Colonic mucosa (tissue), 4 donors: ENCODE measurements around the gene RAB10. TPM values are rescaled to one million over a fixed set of nuclear protein-coding genes. Genes with fewer than 3 reads are reported as not detected.
"Not testable (repeated sequence)": the region's sequence is repeated elsewhere in the genome, so short reads cannot be mapped to it uniquely, and the experiment has no call there.

Experiments
- DNase-seq: peaks from one replicate; pipeline ENCODE4 v3.0.0-alpha.2; 2020
- H3K27ac ChIP-seq: fragments of 200-600 bp; one replicate; pipeline ENCODE4 v1.8.0; 2021
- H3K27me3 ChIP-seq: fragments of 200-600 bp; one replicate; pipeline ENCODE4 v1.8.0; 2021
- H3K36me3 ChIP-seq: fragments of 200-600 bp; one replicate; pipeline ENCODE4 v1.8.0; 2021
- H3K4me1 ChIP-seq: fragments of 200-600 bp; one replicate; pipeline ENCODE4 v1.8.0; 2021; ENCODE audit warnings: mild to moderate bottlenecking
- H3K4me3 ChIP-seq: fragments of 200-600 bp; one replicate; pipeline ENCODE4 v1.8.0; 2021
- H3K9ac ChIP-seq, 2 donors: one replicate each; pipeline ENCODE4 v1.7.0; 2013; ENCODE audit warnings: control low read depth in 2 of 2, low read depth in 2 of 2, low read length in 2 of 2
- H3K9me3 ChIP-seq: fragments of 200-600 bp; one replicate; pipeline ENCODE4 v1.8.0; 2021
- CTCF ChIP-seq: fragments of 200-600 bp; IDR thresholded peaks from one replicate; pipeline ENCODE4 v1.8.0; 2022; ENCODE audit warnings: antibody characterized with exemption, mild to moderate bottlenecking
- intact Hi-C: fragments of 100-400 bp; cut with DNase I; formaldehyde crosslinking; loops from one replicate; pipeline ENCODE4 v1.14.1; 2022
- total RNA-seq, 2 donors: library from RNA; stranded (reverse); fragmentation: NEBNext Ultra II Directional in 1 of 2; extraction: Animal tissue kit (Norgen Biotek cat#: 25700) in 1 of 2; gene quantifications; one replicate each; pipeline ENCODE4 v1.2.1, GENCODE V29; 2021
- donor health status: healthy.
- donor health status: DM: no; HTN: no; CAD: no.
- donor health status: DM: no; HTN: no; CAD: no.

Gene RAB10
- total RNA-seq, 2 donors from 2014 or later, result 195 to 206 TPM

DNA sequence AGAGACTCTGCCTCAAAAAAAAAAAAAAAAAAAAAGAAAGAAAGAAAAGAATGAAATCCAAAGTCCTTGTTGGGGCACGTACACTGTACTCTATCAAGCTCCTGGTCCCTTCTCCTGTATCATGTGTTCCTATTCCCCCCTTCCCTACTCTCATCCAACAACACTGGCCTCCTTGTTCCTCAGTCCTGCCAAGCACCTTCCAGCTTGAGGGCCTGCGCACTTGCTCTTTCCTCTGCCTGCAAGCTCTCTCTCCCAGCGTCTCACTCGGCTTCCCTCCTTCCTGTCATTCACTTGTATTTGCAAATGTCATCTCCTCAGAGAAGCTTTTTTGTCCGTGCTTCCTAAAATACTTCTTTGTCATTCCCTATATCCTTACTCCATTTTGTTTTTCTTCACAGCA lies 40.8 kb upstream of the RAB10 start:
- H3K4me1 ChIP-seq, result no peaks in the 10 kb centered on the region
- H3K9me3 ChIP-seq, result no peaks in the 10 kb centered on the region
- H3K4me3 ChIP-seq, result no peak overlapping the region
- H3K27me3 ChIP-seq, result no peaks in the 10 kb centered on the region
- H3K36me3 ChIP-seq, result no peaks in the 10 kb centered on the region
- H3K9ac ChIP-seq, result no peak overlapping the region
- no peak overlapping the region for H3K27ac ChIP-seq
- no peak for DNase-seq
- intact Hi-C loops, result no loop called here
- no peak for TF ChIP-seq CTCF

- Histone ChIP-seq H3K4me1 (no peaks in the 10 kb centered on the region), H3K9me3 (no peaks in the 10 kb centered on the region), H3K4me3 (no peak overlapping the region), H3K27me3 (no peaks in the 10 kb centered on the region), H3K9ac (no peak overlapping the region), H3K27ac (no peak overlapping the region), H3K36me3 (no peaks in the 10 kb centered on the region)
- TF ChIP-seq CTCF, result no peak
- DNase-seq, result no peak
- intact Hi-C loops, result no loop called here
Observed at GRCh38 chr2:25994509-25994908, 39.4 kb upstream of the RAB10 start.

DNA sequence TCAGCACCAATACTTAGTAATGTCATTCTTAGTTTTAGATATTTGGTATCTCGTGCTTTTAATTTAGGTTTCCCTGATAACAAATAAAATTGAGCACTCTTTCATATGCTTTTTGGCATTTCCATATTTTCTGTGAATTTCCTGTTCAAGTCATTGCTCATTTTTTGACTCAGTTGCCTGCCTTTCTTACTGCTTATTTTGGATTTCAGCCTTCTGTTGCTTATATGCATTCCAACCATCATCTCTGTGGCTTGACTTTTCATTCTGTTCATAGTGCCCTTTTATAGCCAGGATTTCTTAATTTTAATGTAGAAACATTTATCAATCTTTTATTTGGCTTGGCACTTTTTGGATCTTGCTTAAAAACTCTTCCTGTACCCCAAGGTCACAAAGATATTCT lies 37.0 kb upstream of the RAB10 start:
- H3K36me3 ChIP-seq, result no peaks in the 10 kb centered on the region
- H3K9me3 ChIP-seq, result no peaks in the 10 kb centered on the region
- intact Hi-C loops, result no loop called here
- H3K4me3 ChIP-seq, result no peak overlapping the region
- H3K27me3 ChIP-seq, result no peaks in the 10 kb centered on the region
- H3K27ac ChIP-seq, result no peak overlapping the region
- TF ChIP-seq CTCF, result no peak
- no peak overlapping the region for H3K9ac ChIP-seq
- no peaks in the 10 kb centered on the region for H3K4me1 ChIP-seq
- no peak for DNase-seq

DNA sequence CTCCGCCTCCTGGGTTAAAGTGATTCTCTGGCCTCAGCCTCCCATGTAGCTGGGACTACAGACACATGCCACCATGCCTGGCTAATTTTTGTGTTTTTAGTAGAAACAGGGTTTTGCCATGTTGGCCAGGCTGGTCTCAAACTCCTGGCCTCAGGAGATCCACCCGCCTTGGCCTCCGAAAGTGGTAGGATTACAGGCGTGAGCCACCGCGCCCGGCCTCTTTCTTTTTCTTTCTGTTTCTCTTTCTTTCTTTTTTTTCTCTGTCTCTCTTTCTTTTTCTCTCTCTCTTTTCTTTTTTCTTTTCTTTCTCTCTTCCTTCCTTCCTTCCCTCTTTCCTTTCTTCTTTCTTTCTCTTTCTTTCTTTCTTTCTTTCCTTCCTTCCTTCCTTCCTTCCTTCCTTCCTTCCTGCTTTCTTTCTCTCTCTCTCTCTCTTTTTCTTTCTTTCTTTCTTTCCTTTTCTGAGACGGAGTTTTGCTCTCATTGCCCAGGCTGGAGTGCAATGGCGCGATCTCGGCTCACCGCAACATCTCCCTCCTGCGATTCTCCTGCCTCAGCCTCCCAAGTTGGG lies 35.0 kb upstream of the RAB10 start:
- H3K4me1 ChIP-seq, H3K27ac ChIP-seq, H3K27me3 ChIP-seq, H3K9ac ChIP-seq, H3K36me3 ChIP-seq, H3K9me3 ChIP-seq, DNase-seq, H3K4me3 ChIP-seq, intact Hi-C loops: not testable (repeated sequence)

- H3K27ac ChIP-seq, intact Hi-C loops, H3K4me1 ChIP-seq, H3K4me3 ChIP-seq, DNase-seq, H3K27me3 ChIP-seq, H3K36me3 ChIP-seq, H3K9ac ChIP-seq, H3K9me3 ChIP-seq: not testable (repeated sequence)
Observed at GRCh38 chr2:25999406-25999805, 34.5 kb upstream of the RAB10 start.

GRCh38 chr2:26000561-26001082 lies 33.3 kb upstream of the RAB10 start:
- DNase-seq, result no peak
- H3K36me3 ChIP-seq, result no peaks in the 10 kb centered on the region
- H3K9ac ChIP-seq, result no peak overlapping the region
- no peak overlapping the region for H3K27ac ChIP-seq
- intact Hi-C loops, result no loop called here
- H3K9me3 ChIP-seq, result no peaks in the 10 kb centered on the region
- H3K4me3 ChIP-seq, result no peak overlapping the region
- no peaks in the 10 kb centered on the region for H3K4me1 ChIP-seq
- no peaks in the 10 kb centered on the region for H3K27me3 ChIP-seq
- TF ChIP-seq CTCF, result no peak
